Measurements from ENCODE around the gene ALDH1A3.

The ALDH1A3 gene

GRCh38 chr15:100942656-100943425 is 63.2 kb downstream of the ALDH1A3 start:
- 90% methylated on average over 9 of the region's 10 CpGs for WGBS, 2 experiments (ENCODE audit: insufficient coverage in 2 of 2)

DNA sequence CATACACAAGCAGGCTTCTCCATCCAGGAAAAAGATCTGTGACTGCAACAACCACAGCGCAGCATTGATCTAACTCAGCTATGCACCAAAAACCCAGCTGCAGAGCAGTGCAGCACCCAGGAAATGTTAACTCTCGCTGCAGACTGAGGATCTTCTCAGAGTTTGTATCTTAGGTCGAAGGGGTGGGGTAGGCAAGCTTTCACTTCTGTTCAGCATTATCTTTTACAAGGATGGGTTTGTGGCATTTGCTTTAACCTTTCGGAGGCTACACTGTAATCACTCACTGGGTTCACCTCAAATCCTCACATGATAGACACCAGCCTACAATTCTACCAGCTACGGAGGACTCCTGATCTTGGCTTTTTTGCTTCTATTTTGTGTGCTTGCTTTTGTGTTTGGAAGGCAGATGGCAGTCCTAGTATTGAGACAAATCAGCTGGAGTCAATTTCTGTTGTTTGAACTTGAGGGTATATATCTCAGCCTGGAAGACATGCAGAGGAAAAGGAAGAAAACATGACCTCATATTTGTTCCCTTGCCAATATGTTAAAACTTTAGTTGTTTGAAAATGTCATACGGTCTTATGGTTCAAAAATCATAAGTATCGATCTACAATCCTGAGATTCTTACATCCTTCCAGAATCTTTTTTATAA is 64.7 kb downstream of the ALDH1A3 start:
- WGBS, 2 experiments (ENCODE audit: insufficient coverage in 2 of 2), result 83 to 89% methylated on average over 1 to 3 of the region's 7 CpGs
- no peak overlapping the region for H3K27ac ChIP-seq (ENCODE audit: low read depth, low read length, severe bottlenecking)
- no peaks in the 10 kb centered on the region for H3K9me3 ChIP-seq (ENCODE audit: control insufficient read depth, low read length)
- no peak overlapping the region for H3K4me3 ChIP-seq (ENCODE audit: extremely low read depth, insufficient read depth, low read length, poor library complexity, severe bottlenecking)
- H3K36me3 ChIP-seq (ENCODE audit: control insufficient read depth, insufficient read depth, low read length), result no peaks in the 10 kb centered on the region
- H3K4me1 ChIP-seq (ENCODE audit: control insufficient read depth, insufficient read depth, low read length, poor library complexity, severe bottlenecking), result no peaks in the 10 kb centered on the region

More at GRCh38 chr15:100942656-100943425, 63.2 kb downstream of the ALDH1A3 start:
- Histone ChIP-seq H3K4me3 (ENCODE audit: extremely low read depth, insufficient read depth, low read length, poor library complexity, severe bottlenecking) (no peak overlapping the region), H3K9me3 (ENCODE audit: control insufficient read depth, low read length) (no peaks in the 10 kb centered on the region), H3K27ac (ENCODE audit: low read depth, low read length, severe bottlenecking) (no peak overlapping the region), H3K4me1 (ENCODE audit: control insufficient read depth, insufficient read depth, low read length, poor library complexity, severe bottlenecking) (no peaks in the 10 kb centered on the region), H3K36me3 (ENCODE audit: control insufficient read depth, insufficient read depth, low read length) (no peaks in the 10 kb centered on the region)

DNA sequence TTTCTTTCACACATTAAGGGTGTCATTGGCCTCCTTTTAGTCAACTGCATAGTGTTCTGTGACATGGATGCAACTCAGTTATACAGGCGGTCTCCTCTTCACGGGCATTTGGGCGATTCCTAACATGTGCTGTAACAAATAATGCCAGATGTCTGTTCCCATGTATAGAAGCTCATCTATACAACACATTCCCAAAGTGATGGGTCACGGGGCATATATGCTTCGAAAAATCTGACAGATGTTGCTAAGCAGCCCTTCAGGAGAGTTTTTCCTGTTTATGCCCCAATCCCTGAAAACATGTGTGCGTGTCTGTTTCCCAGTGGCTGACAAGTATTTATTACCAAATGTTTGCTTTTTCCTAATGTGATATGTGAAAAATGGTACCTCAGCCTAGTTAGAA is 65.4 kb downstream of the ALDH1A3 start:
- 88 to 100% methylated on average over 2 to 6 of the region's 6 CpGs for WGBS, 2 experiments (ENCODE audit: insufficient coverage in 2 of 2)
- H3K4me3 ChIP-seq (ENCODE audit: extremely low read depth, insufficient read depth, low read length, poor library complexity, severe bottlenecking), result no peak overlapping the region

GRCh38 chr15:100947760-100948429 is 68.3 kb downstream of the ALDH1A3 start:
- no peak overlapping the region for H3K4me3 ChIP-seq (ENCODE audit: extremely low read depth, insufficient read depth, low read length, poor library complexity, severe bottlenecking)

More for the DNA sequence above, 65.4 kb downstream of the ALDH1A3 start:
- Histone ChIP-seq H3K4me1 (ENCODE audit: control insufficient read depth, insufficient read depth, low read length, poor library complexity, severe bottlenecking) (no peaks in the 10 kb centered on the region), H3K36me3 (ENCODE audit: control insufficient read depth, insufficient read depth, low read length) (no peaks in the 10 kb centered on the region), H3K9me3 (ENCODE audit: control insufficient read depth, low read length) (no peaks in the 10 kb centered on the region), H3K27ac (ENCODE audit: low read depth, low read length, severe bottlenecking) (no peak overlapping the region)

GRCh38 chr15:100948430-100948762 is 68.8 kb downstream of the ALDH1A3 start:
- Histone ChIP-seq H3K4me1 (ENCODE audit: control insufficient read depth, insufficient read depth, low read length, poor library complexity, severe bottlenecking) (no peaks in the 10 kb centered on the region), H3K4me3 (ENCODE audit: extremely low read depth, insufficient read depth, low read length, poor library complexity, severe bottlenecking) (no peak overlapping the region), H3K9me3 (ENCODE audit: control insufficient read depth, low read length) (no peaks in the 10 kb centered on the region), H3K27ac (ENCODE audit: low read depth, low read length, severe bottlenecking) (no peak overlapping the region), H3K36me3 (ENCODE audit: control insufficient read depth, insufficient read depth, low read length) (no peaks in the 10 kb centered on the region)
- no CpG with 5 or more reads among the region's 3 CpGs for WGBS, 2 experiments (ENCODE audit: insufficient coverage in 2 of 2)

More at GRCh38 chr15:100947760-100948429, 68.3 kb downstream of the ALDH1A3 start:
- 72 to 73% methylated on average over 3 to 4 of the region's 10 CpGs for WGBS, 2 experiments (ENCODE audit: insufficient coverage in 2 of 2)
- H3K36me3 ChIP-seq (ENCODE audit: control insufficient read depth, insufficient read depth, low read length), result no peaks in the 10 kb centered on the region
- H3K4me1 ChIP-seq (ENCODE audit: control insufficient read depth, insufficient read depth, low read length, poor library complexity, severe bottlenecking), result no peaks in the 10 kb centered on the region
- H3K27ac ChIP-seq (ENCODE audit: low read depth, low read length, severe bottlenecking), result no peak overlapping the region
- H3K9me3 ChIP-seq (ENCODE audit: control insufficient read depth, low read length), result no peaks in the 10 kb centered on the region

DNA sequence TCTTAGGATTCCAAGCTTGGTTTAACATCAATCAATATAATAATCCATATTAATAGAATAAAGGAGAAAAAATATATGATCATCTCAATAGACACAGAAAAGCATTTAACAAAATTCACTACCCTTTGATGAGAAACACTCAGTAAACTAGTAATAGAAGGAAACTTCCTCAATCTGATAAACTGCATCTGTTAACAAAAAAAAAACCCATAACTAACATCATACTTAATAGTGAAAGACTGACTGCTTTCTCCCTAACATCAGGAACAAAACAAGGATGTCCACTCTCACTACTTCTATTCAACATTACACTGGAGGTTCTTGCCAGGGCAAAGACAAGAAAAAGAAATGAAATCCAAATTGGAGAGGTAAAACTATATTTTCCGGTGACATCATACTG is 70.1 kb downstream of the ALDH1A3 start:
- Histone ChIP-seq H3K27ac (ENCODE audit: low read depth, low read length, severe bottlenecking) (no peak overlapping the region), H3K36me3 (ENCODE audit: control insufficient read depth, insufficient read depth, low read length) (no peaks in the 10 kb centered on the region), H3K9me3 (ENCODE audit: control insufficient read depth, low read length) (no peaks in the 10 kb centered on the region), H3K4me1 (ENCODE audit: control insufficient read depth, insufficient read depth, low read length, poor library complexity, severe bottlenecking) (no peaks in the 10 kb centered on the region), H3K4me3 (ENCODE audit: extremely low read depth, insufficient read depth, low read length, poor library complexity, severe bottlenecking) (no peak overlapping the region)
- WGBS, 2 experiments (ENCODE audit: insufficient coverage in 2 of 2), result no CpG with 5 or more reads among the region's 1 CpG

DNA sequence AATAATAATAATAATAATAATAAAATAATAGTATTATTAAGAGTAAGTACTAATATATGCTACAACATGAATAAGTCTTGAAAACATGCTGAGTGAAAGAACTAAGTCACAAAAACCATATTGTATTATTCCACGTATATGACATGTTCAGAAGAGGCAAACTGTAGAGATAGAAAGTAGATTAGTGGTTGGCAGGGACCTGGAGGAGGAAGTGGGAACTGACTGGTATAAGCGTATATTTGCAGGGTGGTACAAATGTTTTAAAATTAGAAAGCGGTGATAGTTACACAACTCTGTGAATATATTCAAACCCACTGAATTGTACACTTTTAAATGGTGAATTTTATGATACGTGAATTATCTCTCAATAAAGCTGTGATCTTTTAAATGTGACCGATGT is 72.3 kb downstream of the ALDH1A3 start:
- H3K4me1 ChIP-seq (ENCODE audit: control insufficient read depth, insufficient read depth, low read length, poor library complexity, severe bottlenecking), result no peaks in the 10 kb centered on the region
- WGBS, 2 experiments (ENCODE audit: insufficient coverage in 2 of 2), result 93% methylated on average over 3 of the region's 5 CpGs; no CpG with 5 or more reads in 1 of the 2 experiments
- H3K4me3 ChIP-seq (ENCODE audit: extremely low read depth, insufficient read depth, low read length, poor library complexity, severe bottlenecking), result no peak overlapping the region
- no peaks in the 10 kb centered on the region for H3K9me3 ChIP-seq (ENCODE audit: control insufficient read depth, low read length)
- H3K36me3 ChIP-seq (ENCODE audit: control insufficient read depth, insufficient read depth, low read length), result no peaks in the 10 kb centered on the region
- H3K27ac ChIP-seq (ENCODE audit: low read depth, low read length, severe bottlenecking), result no peak overlapping the region

- 81% methylated on average over 3 of the region's 3 CpGs for WGBS, 2 experiments (ENCODE audit: insufficient coverage in 2 of 2)
- Histone ChIP-seq H3K4me3 (ENCODE audit: extremely low read depth, insufficient read depth, low read length, poor library complexity, severe bottlenecking) (no peak overlapping the region), H3K36me3 (ENCODE audit: control insufficient read depth, insufficient read depth, low read length) (no peaks in the 10 kb centered on the region), H3K9me3 (ENCODE audit: control insufficient read depth, low read length) (no peaks in the 10 kb centered on the region), H3K27ac (ENCODE audit: low read depth, low read length, severe bottlenecking) (no peak overlapping the region), H3K4me1 (ENCODE audit: control insufficient read depth, insufficient read depth, low read length, poor library complexity, severe bottlenecking) (no peaks in the 10 kb centered on the region)
These were observed 72.9 kb downstream of the ALDH1A3 start for GRCh38 chr15:100952566-100952965.

DNA sequence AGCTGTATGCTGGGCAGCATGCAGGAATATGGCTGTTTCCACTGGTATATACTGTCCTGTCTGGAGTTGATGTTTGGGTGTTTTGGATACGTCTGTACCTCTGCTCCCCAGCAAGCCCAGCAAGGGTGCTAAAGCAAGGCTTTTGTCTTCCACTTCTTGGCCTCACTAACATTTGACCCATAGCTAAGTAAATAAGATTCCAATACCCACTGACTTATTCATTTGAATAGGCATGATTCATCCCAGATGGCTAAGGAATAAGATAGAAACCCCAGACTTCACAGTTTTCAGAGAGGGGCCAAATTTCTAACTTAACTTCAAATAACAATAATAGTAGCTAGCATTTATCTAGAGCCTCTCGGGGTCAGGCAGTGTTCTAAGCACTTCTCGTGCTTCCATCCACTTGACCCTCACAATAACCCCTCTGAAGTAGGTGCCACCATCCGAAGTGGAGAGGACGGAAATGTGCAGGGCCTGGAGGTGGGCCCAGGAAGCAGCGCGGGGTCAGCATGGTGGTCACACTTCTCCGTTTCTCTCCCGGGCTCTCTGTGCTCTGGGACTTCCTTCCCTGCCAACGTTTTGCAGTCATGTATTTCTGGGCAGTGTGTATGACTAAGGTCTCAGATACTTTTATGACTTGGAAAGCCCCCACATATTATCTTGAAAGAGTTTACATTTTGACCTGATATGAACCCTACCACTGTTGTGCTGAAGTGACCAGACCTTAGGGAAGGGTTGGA is 78.9 kb downstream of the ALDH1A3 start:
- Histone ChIP-seq H3K9me3 (ENCODE audit: control insufficient read depth, low read length) (no peaks in the 10 kb centered on the region), H3K36me3 (ENCODE audit: control insufficient read depth, insufficient read depth, low read length) (no peaks in the 10 kb centered on the region), H3K4me1 (ENCODE audit: control insufficient read depth, insufficient read depth, low read length, poor library complexity, severe bottlenecking) (no peaks in the 10 kb centered on the region), H3K27ac (ENCODE audit: low read depth, low read length, severe bottlenecking) (no peak overlapping the region), H3K4me3 (ENCODE audit: extremely low read depth, insufficient read depth, low read length, poor library complexity, severe bottlenecking) (no peak overlapping the region)
- 69 to 95% methylated on average over 4 to 9 of the region's 10 CpGs for WGBS, 2 experiments (ENCODE audit: insufficient coverage in 2 of 2)

Data from mesodermal cell (in vitro differentiated cells).